A549 (cell line): ENCODE measurements around the gene PDLIM1.
A peak's percentile ranks its signal among the peaks of the same experiment; 100 is the strongest.

Experiments
- CBX8 ChIP-seq: fragments of 200-600 bp; sonication (generic); IDR thresholded peaks from 2 replicates; pipeline ENCODE4 v1.6.1; 2016
- CEBPB ChIP-seq, 2 experiments: fragments of >200 bp in 1 of 2; sonication (Bioruptor Twin) in 1 of 2; formaldehyde crosslinking in 1 of 2; IDR thresholded peaks; 2 replicates each; pipeline ENCODE4 v1.6.1; 2012 to 2016
- EP300 ChIP-seq, 2 experiments: fragments of >200 bp; sonication (Bioruptor Twin); formaldehyde crosslinking; IDR thresholded peaks; 2 replicates in 1 of 2; 3 replicates in 1 of 2; pipeline ENCODE4 v1.6.1; 2016 to 2017
- KDM5A ChIP-seq: fragments of 200-600 bp; sonication (generic); IDR thresholded peaks from 2 replicates; pipeline ENCODE4 v1.6.1; 2016; ENCODE audit warnings: antibody characterized with exemption, mild to moderate bottlenecking
- TF ChIP-seq, protein P1 (sequence below): fragments of >200 bp; sonication (Bioruptor Twin); formaldehyde crosslinking; IDR thresholded peaks from 3 replicates; pipeline ENCODE4 v1.5.1; 2016

DNA sequence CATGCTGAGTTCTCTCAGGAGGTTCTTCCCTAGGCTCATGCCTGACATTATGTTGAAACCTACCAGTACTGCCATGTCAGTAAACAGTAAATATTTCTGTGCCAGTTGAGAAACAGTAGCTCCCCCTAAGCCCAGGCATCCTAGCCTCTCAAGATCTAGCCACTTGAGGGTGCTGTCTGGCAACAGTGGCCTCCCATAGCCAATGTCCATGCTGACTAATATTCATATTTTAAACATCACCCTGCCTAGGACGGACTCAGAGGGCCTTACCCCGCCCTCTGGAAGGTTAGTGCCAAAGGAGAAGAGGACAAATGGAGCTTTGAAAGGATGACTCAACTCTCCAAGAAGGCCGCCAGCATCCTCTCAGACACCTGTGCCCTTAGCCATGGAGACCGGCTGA, 89.1 kb downstream of the PDLIM1 start:
- TF ChIP-seq, protein P1, sequence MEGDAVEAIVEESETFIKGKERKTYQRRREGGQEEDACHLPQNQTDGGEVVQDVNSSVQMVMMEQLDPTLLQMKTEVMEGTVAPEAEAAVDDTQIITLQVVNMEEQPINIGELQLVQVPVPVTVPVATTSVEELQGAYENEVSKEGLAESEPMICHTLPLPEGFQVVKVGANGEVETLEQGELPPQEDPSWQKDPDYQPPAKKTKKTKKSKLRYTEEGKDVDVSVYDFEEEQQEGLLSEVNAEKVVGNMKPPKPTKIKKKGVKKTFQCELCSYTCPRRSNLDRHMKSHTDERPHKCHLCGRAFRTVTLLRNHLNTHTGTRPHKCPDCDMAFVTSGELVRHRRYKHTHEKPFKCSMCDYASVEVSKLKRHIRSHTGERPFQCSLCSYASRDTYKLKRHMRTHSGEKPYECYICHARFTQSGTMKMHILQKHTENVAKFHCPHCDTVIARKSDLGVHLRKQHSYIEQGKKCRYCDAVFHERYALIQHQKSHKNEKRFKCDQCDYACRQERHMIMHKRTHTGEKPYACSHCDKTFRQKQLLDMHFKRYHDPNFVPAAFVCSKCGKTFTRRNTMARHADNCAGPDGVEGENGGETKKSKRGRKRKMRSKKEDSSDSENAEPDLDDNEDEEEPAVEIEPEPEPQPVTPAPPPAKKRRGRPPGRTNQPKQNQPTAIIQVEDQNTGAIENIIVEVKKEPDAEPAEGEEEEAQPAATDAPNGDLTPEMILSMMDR, result peak; percentile 52
- TF ChIP-seq CBX8 (no peak), EP300 (IDR thresholded peaks at IDR 0.05) (no peak), CEBPB (IDR thresholded peaks at IDR 0.05) (no peak), KDM5A (no peak)
